GM21381 (cell line): ENCODE results near the gene KSR1.

Experiments used
- ATAC-seq: cut with Tn5 transposase; IDR thresholded peaks from one replicate; pipeline ENCODE4 v1.9.1; 2021; ENCODE audit warnings: mild to moderate bottlenecking, moderate library complexity; ENCODE audit not compliant: unreplicated experiment

KSR1 gene

GRCh38 chr17:27512511-27513346 is 56.5 kb downstream of the KSR1 start:
- no peak for ATAC-seq

GRCh38 chr17:27513849-27514248 is 57.6 kb downstream of the KSR1 start:
- ATAC-seq, result no peak

- ATAC-seq, result no peak
These were observed 58.6 kb downstream of the KSR1 start for GRCh38 chr17:27514595-27515413.

GRCh38 chr17:27518048-27518447 is 61.8 kb downstream of the KSR1 start:
- ATAC-seq, result no peak

GRCh38 chr17:27518545-27519521 is 62.6 kb downstream of the KSR1 start:
- ATAC-seq, result no peak

- no peak for ATAC-seq
These were observed 63.3 kb downstream of the KSR1 start for GRCh38 chr17:27519550-27519949.

GRCh38 chr17:27520491-27521185 is 64.4 kb downstream of the KSR1 start:
- ATAC-seq, result no peak

- no peak for ATAC-seq
These were observed 65.2 kb downstream of the KSR1 start for GRCh38 chr17:27521281-27522027.

- ATAC-seq, result no peak
These were observed 65.9 kb downstream of the KSR1 start for GRCh38 chr17:27522028-27522635.

GRCh38 chr17:27523712-27524111 is 67.5 kb downstream of the KSR1 start:
- no peak for ATAC-seq

- no peak for ATAC-seq
These were observed 68.3 kb downstream of the KSR1 start for GRCh38 chr17:27524594-27524993.

- no peak for ATAC-seq
These were observed 69.1 kb downstream of the KSR1 start for GRCh38 chr17:27525316-27525715.

- no peak for ATAC-seq
These were observed 69.8 kb downstream of the KSR1 start for GRCh38 chr17:27525836-27526603.

GRCh38 chr17:27526604-27527002 is 70.4 kb downstream of the KSR1 start:
- ATAC-seq, result peak; percentile 41

GRCh38 chr17:27529230-27529796 is 73.1 kb downstream of the KSR1 start:
- no peak for ATAC-seq

- ATAC-seq, result no peak
These were observed 74.6 kb downstream of the KSR1 start for GRCh38 chr17:27530764-27531391.

GRCh38 chr17:27531469-27531961 is 75.3 kb downstream of the KSR1 start:
- no peak for ATAC-seq
